Stimulated activated naive CD4-positive, alpha-beta T cell (primary cell): ENCODE measurements around the gene TCEA2.

ENCODE experiments used
- DNase-seq, 6 experiments: peaks; one replicate each; lab custom pipeline; 2025; lab: John Stamatoyannopoulos, UW

The TCEA2 gene

DNA sequence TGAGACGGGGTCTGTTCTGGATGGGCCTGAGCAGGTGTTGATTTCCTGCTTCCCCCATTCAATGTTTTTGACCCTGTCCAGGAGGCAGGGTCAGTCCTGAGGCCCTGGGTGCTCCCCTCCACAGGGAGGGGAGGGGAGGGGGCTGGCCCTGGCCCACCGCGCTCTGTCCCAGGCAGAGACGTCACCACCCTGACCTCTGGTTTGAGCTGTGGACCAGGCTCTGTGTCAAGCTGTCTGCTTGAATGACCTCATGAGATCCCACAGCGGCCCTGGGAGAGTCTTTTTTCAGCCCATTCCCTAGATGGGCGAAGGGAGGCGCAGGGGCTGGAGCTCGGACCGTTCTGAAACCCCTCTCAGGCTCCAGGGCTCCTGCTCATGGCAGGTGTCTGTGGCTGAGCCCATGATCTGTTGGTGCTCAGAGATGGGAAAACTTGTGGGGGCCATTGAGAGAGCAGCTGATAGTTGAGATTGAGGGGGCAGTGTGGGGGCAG, 30.1 kb downstream of the TCEA2 start:
- no peak for DNase-seq

DNA sequence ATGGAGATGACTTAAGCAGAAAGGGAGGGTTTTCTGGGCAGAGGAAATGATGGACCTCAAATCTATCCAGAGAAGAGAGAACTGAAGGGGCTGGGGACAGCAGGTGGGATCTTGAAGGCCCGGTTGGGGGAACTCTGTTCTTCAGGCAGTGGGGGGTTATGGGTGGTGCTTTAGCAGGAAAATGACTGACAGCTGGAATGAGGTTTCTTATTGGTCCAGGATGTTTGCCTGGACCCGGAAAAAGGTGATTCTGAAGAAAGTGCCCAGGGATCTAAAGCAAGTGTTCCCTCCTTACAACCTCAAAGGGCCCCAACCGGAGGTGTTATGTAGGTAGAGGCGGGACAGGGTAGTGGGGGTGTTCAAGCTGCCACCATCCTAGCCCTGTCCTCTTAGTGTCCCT, 32.5 kb downstream of the TCEA2 start:
- no peak for DNase-seq

DNA sequence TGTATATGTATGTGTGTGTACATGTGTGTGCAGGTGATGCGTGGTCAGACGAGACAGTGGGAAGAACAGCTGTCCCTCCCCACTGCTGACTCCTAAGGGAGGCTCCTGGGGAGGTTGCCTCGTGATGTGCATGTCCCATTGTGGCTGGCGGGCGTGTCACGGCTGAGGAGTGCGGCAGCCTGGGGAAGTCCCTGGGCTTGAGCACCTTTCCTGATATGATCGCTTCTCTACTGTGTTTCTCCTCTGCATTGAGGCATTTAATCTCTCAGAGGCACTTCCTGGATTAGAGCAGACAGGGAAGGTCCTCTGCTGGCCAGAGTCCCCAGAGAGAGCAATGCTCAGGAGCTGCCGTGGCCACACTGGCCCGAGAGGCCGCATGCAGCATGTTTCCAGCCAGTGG, 32.9 kb downstream of the TCEA2 start:
- DNase-seq = no peak

DNA sequence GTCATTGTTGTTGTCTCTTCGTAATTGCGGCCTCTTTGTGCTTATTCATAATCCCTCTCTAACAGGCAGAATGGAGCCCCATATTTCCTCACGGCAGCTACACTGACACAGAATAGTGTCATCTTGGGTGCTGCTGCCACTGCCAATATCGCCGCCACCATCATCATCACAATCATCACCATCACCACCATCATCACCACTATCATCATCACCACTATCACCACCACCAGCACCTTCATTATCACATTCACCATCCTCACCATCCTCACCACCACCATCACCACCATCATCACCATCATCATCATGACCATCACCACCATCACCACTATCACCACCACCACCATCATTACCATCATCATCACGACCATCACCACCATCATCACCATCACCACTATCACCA, 33.5 kb downstream of the TCEA2 start:
- DNase-seq = no peak

DNA sequence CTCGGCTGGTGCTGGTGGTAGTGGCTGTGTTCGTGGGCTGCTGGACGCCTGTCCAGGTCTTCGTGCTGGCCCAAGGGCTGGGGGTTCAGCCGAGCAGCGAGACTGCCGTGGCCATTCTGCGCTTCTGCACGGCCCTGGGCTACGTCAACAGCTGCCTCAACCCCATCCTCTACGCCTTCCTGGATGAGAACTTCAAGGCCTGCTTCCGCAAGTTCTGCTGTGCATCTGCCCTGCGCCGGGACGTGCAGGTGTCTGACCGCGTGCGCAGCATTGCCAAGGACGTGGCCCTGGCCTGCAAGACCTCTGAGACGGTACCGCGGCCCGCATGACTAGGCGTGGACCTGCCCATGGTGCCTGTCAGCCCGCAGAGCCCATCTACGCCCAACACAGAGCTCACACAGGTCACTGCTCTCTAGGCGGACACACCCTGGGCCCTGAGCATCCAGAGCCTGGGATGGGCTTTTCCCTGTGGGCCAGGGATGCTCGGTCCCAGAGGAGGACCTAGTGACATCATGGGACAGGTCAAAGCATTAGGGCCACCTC, 35.5 kb downstream of the TCEA2 start:
- no peak for DNase-seq

DNA sequence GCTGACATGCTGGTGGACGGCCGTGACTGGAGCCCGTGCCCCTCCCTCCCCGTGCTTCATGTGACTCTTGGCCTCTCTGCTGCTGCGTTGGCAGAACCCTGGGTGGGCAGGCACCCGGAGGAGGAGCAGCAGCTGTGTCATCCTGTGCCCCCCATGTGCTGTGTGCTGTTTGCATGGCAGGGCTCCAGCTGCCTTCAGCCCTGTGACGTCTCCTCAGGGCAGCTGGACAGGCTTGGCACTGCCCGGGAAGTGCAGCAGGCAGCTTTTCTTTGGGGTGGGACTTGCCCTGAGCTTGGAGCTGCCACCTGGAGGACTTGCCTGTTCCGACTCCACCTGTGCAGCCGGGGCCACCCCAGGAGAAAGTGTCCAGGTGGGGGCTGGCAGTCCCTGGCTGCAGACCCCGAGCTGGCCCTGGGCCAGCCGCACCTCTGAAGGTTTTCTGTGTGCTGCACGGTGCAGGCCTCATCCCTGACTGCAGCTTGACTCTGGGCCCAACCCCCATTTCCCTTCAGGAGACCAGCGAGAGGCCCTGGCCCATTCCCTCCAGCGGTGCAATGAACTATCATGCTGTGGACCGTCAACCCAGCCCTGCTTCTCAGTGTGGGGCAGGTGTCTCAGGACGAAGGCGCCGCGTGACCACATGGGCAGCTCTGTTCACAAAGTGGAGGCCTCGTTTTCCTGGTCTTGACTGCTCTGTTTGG, 36.2 kb downstream of the TCEA2 start:
- no peak for DNase-seq

DNA sequence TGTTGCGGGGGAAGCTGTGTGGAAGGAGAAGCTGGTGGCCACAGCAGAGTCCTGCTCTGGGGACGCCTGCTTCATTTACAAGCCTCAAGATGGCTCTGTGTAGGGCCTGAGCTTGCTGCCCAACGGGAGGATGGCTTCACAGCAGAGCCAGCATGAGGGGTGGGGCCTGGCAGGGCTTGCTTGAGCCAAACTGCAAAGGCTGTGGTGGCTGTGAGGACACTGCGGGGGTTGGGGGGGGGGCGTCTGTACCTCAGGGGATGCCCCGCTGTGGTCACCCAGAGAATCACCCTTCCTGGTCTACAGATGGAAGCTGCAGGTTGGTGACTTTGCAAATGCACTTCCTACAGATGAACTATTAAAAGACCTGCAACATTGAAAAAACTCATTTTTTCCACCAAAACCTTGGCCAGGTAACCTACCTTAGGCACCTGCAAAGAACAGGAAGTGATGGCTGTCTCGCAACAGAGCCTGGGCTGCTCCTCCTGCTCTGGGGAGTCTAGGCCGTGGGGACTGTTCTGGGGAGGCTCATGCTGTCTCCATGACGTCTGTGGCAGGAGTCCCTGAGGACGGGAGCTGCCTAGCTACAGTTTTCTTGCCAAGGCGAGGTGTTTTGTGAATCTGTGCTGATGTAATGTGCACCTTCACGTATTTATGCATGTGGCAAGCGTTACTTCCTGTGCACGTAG, 37.0 kb downstream of the TCEA2 start:
- DNase-seq = peak in 2 of 6 experiments; percentile 31 to 65

DNA sequence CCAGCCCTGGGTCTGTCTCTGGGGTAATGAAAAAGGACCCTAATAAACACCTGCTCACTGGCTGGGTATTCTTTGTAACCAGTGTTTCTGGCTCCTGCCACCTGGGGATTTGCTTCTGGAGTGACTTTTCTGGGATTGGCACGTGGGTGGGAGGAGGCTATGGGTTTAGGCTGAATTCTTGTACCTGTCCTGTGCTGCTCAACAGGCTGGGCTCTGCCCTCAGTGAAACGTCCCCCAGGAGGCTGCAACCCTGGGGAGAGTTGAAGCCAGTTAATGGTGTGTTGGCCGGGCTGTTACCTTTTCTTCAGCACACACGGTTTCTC, 37.5 kb downstream of the TCEA2 start:
- no peak for DNase-seq

DNA sequence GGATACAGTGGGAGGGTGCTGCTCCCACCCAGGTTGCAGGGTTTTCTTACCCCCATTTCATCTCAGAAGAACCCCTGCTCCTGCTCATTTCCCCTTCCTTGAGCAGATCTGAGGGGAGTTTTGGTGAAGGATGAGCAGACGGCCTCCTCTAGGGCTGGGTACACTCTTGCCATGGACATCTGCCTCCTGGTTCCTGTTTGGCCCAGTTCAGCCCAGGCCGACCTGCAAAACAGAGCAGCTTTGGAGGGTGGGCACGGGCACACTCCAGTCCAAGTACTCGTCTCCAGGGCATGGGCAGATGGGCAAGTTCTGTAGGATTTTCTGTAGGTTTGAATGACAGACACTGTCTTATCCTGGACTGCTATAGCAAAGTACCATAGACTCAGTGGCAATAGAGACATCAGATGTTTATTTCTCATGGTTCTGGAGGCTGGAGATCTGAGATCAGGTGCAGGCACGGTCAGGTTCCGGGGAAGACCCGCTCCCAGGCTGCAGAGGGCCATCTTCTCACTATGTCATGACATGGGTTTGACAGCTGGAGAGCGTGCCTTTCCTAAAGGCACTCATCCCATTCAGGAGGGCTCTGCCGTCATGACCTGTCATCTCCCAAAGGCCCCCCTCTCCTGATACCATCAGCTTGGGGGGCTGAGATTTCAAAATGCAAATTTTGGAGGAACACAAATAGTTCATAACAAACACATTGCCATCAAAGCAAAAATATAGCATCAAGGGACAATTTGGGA, 38.1 kb downstream of the TCEA2 start:
- no peak for DNase-seq

DNA sequence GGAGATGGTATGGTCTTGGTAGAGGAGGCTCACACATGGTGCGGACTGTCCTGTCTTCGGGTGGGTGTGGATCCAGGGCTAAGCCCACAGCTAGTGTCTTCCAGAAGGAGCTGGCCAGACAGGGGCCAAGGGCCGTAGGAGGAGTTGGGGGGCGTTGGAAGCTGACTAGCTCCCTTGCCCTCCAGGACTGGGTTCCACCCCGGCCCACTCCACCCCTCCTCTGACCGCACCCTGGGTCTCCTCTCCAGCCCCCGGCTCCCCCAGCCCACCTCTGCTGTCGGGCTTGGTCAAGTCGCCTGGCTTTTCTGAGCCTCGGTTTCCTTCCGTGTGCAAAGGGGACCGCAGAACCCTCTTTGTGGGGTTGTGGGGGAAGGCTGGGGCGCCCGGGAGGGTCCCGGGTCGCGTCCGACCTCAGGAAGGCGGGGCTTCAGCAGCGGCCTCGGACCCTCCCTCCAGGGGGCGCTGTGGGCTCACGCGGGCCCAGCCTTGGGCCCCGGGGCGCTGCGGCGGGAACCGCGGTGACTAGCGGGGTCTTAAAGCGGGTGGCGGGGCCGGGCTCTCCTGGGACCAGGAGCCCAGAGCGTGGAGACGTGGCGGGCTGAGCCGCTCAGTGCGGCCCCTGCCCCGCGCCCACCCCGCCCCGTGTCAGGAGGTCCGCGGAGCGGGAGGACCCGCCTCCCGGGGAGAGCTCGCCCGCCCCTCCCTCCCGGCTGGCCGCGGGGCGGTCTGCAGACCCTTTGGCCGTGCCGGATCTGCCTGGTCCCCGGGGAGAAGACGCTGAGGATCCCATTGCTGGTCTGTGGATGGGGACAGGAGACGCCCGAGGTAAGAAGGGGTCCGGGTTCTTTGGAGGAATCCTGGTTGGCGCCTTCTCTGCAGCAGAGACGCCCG, 39.0 kb downstream of the TCEA2 start:
- peak; percentile 18 to 73 (median 54) for DNase-seq

DNA sequence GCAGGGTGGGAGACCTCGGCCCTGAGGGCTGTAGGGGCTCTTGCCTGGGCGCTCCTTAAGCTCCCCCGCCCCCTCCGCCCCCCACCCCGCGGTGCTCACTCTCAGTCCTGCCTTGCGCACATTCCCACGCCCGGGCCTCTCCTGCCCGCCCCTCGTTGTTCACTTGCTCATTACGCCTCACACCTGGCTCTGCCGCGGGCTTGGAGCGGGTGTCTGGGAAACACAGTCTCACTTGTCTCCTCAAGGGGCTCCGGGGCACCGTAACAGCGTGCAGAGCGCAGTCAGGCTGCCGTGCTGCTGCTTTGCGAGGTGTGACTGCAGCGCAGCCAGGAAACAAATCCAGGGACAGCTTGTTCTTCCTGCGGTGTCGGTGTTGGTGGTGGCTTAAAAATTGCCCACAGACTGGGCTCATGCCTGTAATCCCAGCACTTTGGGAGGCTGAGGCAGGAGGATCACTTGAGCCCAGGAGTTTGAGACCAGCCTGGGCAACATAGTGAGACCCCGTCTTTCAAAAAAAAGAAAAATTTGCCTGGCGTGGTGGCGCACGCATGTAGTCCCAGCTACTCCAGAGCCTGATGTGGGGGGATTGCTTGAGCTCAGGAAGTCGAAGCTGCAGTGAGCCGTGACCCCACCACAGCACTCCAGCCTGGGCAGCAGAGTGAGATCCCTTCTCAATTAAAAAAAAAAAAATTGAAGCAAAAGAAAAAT, 39.8 kb downstream of the TCEA2 start:
- DNase-seq = no peak

DNA sequence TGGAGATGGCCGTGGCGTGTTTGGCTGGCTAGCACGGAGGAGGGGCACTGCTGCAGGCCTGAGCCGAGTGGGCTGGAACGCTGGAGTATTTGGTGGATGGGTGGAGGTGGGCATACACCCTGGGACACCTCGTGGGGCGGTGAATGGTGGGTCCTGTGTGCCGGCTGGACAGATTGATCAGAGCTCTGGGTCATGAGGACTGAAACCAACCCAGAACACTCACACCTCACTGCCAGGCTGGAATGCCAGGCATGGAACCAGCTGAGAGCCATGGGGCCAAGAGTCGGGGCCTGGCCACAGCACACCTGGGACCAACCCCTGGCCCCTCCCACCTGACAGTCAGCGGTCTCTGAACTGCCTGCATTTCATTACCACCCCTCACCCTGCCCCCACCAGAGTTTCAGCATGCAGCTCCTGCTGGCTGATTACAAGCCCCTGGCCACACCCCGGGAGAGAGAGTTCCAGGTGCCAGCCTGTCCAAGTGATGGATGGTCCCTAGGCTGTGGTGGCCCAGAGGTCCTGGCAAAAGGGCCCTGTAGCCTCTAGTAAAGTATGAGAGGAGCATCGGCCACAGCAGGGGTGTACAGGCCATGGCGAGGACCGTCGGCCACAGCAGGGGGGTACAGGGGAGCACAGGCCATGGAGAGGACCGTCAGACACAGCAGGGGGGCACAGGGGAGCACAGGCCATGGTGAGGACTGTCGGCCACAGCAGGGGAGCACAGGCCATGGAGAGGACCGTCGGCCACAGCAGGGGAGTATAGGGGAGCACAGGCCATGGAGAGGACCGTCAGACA, 41.1 kb downstream of the TCEA2 start:
- no peak for DNase-seq

DNA sequence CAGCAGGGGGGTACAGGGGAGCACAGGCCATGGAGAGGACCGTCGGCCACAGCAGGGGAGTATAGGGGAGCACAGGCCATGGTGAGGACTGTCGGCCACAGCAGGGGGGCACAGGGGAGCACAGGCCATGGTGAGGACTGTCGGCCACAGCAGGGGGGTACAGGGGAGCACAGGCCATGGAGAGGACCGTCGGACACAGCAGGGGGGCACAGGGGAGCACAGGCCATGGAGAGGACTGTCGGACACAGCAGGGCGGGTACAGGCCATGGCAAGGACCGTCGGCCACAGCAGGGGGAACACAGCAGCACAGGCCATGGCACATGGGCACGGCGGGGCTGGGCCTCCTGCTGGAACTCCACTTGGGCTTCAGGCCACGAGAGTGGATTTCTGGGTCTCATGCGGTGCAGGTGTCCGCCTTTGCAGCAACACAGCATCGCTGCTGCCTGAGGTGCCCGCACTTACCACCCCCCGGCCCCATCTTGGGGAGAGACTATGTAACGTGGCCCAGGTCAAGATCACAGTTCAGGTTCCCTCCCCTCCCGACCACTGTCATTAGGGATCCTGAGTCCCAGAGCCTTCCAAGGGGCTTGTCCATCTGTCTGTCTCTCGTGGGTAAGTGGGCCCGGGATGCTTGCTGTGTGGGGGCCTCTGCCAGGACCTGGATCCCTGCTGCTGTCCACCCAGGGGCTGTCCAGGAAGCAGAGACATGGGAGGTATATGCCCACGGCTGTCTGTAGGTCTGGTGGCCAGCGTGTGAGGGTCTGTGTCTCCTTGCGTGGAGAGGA, 41.9 kb downstream of the TCEA2 start:
- no peak for DNase-seq

DNA sequence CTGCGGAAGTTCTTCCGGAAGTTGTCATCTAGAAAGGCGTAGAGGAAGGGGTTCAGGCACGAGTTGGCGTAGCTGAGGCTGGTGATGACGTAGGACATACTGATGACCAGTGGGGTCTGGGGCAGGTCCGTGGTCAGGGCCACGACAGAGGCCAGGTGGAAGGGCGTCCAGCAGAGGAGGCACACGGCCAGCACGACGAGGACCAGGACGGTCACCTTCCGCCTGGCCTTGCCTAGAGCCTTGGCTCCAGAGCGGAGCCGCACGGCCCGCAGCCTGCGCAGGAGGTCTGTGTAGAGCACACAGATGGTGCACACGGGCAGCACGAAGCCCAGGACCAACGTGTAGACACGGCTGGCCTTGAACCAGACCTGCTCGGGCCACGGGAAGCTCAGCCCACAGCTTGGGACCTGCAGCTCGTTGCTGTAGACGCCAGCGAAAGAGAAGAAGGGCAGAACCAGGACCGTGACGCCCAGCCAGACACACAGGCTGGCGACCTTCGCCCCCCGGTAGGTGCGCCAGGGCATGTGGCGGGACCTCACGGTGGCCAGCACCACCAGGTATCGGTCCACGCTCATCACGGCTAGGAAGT, 42.9 kb downstream of the TCEA2 start:
- no peak for DNase-seq

DNA sequence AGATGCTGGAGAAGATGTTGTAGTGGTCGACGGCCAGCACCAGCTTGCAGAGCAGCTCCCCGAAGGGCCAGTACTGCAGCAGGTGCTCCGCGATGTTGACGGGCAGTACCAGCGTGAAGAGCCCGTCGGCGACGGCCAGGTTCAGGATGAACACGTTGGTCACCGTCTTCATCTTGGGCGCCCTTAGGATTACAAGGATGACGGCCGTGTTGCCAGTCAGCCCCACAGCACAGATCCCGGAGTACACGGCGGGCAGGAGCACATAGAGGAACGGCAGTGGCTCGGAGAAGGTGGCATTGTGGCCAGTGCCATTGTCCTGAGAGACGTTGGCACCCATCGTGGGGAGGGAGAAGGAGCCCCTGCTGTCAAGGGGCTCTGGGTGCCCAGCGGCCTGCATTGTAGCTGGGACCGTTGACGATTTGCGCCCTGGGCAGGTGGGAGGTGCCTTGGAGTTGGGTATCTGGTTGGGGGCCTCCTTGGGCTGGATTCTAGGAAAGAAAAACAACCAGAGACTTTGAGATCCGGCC, 43.5 kb downstream of the TCEA2 start:
- no peak for DNase-seq

DNA sequence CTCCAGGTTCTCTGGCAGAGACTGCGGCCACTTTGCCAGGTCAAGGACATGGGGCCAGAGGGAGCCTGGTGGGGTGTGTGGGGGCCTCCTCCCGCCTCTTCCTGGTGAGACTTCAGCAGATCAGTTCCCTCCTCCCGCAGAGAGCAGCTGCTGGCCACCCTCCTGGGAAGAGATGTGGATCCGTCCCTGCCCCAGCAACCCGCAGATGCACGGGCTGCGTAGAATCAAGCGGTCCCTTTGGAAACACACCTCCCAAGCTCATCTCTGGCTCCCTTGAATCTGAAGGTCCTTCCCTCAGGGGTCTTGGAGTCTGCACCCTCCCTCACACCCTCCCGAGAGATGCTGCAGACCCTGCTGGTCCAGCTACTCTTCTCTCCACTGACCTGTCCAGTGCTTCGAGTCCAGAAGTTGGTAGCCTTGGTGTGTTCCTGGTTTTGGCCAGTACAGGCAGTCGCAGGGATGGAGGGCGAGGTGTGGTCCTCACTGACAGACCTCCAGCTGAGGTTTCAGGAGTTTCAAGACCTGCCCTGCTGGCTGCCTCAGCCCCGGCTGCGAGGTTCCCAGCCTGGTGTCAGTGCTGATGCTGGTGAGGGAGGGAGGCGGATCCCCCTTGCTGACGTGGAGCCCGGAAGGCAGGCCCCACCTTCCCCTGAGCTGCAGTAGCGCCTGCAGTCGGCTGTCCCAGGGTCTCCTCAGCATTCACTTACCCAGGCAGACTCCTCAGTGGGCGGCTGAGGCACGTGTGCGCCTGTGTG, 44.2 kb downstream of the TCEA2 start, which contains the start of gene NPBWR2:
Gene NPBWR2 (minus strand): TSS at position 585 of the 755 bp plus-strand sequence. CDS start 734 bp downstream, outside the sequence.
- DNase-seq = peak in 1 of 6 experiments; percentile 28

DNA sequence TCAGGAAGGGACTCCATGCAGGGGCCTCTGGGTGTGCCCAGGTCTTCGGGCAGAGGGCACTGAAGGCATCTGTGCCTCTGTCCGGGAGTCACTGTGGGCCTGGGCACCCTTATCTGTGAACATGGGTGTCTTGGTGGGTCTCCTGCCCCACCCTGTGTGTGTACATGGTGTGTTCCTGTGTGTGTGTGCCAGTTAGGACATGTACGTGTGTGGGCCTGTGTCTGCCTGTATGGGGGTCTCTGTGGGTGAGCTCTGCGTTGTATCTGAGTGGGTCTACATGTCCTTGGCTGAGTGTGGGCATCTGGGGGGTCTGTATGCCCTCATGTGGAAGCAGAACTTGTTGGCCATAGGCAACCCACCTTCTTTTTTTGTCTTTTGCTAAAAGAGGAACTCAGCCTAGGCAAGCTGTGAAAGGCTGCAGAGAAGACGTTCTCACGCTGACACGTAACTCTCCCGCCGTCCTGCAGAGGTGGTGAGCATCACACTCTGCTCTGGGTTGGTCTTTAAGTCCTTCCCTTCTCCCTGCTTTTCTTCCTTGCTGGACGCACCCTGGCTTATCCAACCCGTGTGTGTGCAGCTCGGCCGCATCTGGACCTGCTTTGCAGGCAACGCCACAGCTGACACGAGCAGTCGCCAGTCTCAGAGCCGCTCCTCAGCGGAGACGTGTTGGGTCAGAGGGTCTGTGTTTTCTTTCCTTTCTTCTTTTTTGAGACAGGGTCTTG, 44.9 kb downstream of the TCEA2 start:
- no peak for DNase-seq
